ENCODE data around the gene LCN10.
"Not testable (repeated sequence)": the region's sequence is repeated elsewhere in the genome, so short reads cannot be mapped to it uniquely, and the experiment has no call there.

The LCN10 gene

DNA sequence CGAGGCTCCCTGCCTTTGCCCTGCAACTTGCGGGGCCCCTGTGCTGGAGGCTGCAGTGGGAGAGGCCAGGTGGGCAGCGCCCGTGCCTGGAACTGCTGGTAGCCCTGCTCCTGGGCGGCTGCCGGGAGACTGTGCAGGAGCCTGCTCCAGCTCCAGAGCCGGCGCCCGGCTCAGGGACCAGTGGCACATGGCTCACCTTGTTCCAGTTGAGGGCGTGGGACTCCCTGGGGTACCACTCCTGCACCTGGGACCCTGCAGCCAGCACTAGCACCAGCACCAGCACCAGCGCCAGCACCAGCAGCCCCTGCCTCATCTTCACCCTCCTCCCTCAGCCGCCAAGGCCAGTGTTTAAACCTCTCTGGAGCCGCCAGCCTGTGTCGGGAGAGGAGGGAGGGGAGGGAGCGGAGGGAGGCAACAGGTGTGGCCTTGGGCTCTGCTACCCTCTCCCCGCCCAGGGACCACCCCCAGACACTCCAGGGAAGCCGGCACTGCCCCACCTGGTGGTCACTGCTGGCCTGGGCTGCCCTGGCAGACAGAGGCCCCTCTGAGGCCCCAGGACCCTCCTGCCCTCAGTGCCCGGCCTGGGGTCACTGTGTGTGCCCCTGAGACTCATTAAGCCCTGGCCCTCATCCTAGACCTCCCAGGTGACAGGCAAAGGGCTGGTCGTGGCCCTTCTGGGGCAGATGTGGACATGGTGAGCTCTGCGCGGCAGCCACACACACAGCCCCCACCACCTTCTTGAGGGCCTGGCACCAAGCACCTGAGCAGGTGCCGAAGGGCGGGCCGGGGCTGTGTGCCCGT is at the start of gene LCN10:
TSS of gene LCN10 (minus strand) at position 350 of the 801 bp plus-strand sequence. CDS start at position 313, 37 bp downstream.
- peak; percentile 31 for DNase-seq

DNA sequence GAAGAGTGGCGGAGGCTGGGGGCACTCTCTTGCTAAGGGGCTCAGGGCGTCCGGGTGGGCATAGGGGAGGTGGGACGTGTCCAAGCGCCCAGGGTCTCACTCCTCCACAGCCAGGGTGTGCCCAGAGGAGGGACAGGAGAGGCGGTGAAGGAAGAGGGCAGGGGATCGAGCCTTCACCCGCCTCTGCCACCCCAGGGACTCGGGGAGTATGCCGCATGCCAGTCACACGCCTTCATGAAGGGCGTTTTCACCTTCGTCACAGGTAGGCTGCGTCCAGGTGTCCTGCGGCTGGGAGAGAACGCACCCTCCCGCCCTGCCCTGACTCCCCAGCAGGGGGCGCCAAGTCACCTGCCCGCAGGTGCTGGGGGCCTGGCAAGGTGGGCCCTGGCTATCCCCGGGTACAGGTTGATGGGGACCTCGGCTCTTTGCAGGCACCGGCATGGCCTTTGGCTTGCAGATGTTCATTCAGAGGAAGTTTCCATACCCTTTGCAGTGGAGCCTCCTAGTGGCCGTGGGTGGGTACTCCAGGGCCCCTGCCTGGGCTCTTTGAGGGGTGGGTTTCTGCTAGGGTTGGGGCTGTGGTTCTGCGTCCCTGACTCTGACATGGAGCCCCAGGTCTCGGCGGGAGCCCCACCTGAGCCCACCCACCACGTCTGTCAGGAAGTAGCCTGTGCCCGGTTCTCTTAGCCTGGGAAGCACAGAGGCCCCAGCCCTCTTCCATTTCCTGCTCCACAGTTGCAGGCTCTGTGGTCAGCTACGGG is 49.0 kb upstream of the LCN10 start:
- DNase-seq, result peak; percentile 70

DNA sequence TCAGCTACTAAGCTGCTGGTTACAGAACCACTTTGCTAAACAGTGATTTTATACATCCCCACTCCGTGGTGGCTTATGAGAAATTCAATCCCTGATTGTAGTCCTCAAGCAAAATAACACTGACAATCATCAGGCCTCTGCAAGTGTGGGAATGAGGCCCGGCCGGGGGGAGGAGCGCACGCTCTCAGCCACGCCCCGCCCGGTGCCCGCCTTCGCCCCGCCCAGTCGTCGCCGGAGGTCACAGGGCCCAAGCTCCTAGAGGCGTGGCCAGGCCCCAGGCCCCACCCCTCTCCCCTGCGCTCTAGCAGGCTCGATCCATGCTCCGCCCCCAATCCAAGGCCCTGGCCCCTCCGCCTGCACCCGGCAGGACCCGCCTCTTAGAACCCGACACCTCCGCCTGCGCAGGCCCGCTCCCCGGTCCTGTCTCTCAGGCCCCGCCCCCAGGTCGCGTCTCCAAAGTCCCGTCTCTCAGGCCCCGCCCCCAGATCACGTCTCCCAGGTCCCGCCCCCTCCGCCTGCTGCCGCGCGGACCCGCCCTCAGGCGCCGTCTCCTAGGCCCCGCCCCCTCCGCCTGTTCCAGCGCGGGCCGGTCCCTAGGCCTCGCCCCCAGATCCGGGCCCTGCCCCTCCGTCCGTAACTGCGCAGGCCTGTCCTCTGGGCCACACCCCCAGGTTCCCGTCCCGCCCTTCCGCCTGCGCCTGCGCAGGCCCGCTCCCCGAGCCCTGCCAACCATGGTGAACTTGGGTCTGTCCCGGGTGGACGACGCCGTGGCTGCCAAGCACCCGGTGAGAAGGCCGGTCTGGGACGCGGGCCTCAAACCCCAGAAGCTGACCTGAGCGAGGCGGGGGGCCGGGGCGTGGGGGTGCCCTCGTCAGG is 48.1 kb upstream of the LCN10 start, which contains the start of gene TMEM141:
TSS of gene TMEM141 (plus strand) at position 705 of the 876 bp plus-strand sequence. CDS start at position 732, 27 bp downstream.
- peak; percentile 100 for DNase-seq

DNA sequence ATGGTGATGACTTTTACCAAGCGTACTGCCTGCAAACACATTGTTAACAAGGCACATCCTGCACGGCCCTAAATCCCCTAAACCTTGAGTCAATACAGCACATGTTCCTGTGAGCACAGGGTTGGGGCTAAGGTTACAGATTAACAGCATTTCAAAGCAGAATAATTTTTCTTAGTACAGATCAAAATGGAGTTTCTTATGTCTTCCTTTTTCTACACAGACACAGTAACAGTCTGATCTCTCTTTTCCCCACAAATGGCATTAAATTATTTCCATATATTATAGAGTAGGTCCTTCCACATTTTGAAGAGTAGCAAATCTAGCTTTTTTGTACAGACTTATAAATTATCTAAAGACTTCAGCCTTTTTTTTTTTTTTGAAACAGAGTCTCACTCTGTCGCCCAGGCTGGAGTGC is 46.8 kb upstream of the LCN10 start:
- no peak for DNase-seq

GRCh38 chr9:136788644-136789522 is 46.1 kb upstream of the LCN10 start:
- peak; percentile 23 for DNase-seq

DNA sequence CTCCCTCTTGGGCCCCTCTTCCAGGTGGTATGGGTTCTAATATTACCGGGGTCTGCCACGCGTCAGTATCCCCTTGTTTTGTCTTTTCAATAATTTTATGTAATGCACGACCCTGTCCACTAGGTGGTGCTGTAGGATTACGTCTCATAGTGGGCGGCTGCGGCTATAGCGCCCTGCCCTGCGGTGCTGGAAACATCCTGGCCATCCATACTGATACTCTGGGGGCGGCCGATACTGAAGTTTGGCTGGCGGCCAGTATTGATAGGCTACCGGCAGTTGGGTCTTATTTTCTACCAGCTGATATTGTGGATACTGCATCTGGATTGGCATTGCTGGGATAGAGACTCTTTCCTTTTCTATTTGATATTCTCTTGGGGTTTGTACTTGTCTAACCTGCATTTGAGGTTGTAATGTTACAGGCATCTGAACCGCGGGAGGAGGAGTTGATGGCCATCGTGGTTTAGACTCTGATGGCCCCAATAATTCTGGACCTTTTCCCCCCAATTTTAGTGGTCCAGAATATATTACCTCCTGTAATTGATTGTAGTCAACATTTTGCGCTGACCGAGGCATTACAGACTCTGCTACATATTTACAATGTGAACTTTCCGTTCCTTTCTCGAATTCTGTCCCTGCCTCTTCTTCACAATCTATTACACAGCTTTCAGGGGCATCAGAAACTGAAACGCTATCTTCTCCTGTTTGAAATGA is 45.1 kb upstream of the LCN10 start:
- DNase-seq, result peak; percentile 63

DNA sequence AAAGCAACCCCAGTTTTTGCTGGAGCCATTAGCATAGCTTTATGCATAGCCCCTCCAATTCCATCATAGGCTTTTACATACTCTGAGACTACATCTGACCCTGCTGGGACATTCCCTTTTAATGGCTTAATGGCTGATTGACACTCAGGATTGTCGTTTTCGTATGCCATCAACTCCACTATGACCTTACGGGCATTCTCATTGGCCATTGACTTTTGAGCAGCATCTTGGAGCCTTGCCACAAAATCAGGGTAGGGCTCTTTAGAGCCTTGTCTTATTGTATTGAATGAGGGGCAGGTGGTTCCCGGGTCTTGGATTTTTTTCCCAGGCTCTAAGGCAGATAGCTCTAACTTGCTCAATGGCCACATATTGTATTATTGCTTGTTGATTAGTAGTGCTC is 44.2 kb upstream of the LCN10 start:
- DNase-seq, result not testable (repeated sequence)

- DNase-seq, result no peak
Measured at GRCh38 chr9:136786451-136786850, 43.7 kb upstream of the LCN10 start.

DNA sequence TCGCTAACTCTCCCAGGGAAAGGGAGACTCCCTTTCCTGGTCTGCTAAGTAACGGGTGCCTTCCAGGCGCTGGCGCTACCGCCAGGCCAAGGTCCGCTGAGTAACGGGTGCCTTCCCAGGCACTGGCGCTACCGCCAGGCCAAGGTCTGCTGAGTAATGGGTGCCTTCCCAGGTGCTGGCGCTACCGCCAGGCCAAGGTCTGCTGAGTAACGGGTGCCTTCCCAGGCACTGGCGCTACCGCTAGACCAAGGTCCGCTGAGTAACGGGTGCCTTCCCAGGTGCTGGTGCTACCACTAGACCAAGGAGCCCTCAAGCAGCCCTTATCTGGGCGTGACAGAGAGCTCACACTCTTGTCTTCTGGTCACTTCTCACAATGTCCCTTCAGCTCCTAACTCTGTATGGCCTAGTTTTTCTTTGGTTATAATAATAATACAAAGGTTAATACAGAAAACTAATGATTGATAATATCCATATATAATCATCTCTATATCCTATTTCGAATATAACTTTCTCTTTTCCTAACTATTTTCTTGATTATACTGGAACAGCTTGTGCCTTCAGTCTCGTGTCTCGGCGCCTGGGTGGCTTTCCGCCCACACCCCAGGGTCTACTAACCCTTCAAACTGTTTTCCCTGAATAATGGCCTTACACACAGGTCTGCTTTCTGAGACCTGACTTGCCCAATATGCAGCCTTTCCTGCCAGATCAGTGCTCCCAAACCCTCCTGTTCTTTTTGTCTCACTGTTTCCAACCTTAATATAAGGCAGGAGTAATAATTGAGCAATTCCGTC is 43.0 kb upstream of the LCN10 start:
- not testable (repeated sequence) for DNase-seq

DNA sequence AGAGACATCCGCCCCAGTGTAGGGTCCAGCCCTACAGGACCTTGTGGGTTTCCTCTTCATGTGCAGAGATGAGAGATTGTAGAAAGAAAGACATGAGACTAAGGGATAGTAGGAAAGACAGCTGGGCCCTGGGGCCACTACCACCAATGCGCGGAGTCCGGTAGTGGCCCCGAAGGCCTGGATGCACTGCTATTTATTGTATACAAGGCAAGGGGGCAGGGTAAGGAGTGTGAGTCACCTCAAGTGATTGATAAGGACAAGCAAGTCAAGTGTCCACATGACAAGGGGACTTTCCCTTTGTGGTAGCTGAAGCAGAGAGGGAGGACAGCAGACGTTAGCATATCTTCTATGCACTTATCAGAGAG is 42.2 kb upstream of the LCN10 start:
- DNase-seq, result no peak

DNA sequence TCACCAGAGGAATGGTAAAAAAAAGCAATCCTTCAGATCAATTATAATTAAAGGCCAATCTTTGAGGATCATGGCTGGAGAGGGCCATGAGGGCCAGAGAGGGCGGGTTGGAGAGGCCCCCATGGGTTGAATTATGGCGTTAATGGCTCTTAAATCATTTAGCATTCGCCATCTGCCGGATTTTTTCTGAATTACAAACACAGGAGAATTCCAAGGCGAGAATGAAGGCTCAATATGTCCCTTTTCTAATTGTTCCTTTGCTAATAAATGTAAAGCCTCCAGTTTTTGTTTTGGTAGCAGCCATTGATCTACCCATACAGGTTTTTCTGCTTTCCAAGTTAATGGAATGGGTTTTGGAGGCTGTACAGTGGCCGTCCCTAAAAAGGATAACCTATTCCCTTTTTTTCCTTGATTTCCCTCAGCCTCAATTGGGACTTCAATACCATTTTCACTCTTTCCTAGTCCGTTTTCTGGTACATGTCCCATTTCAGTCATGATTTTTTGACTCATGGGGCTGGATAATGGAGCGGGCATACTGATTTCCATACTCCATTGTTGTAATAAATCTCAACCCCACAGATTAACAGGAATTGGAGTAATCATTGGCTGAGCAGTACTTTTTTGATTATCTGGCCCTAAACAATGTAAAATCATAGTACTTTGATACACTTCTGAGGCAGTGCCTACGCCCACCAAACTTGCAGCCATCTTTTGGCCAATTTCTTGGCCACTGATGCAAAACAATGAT is 41.7 kb upstream of the LCN10 start:
- peak; percentile 11 for DNase-seq

DNA sequence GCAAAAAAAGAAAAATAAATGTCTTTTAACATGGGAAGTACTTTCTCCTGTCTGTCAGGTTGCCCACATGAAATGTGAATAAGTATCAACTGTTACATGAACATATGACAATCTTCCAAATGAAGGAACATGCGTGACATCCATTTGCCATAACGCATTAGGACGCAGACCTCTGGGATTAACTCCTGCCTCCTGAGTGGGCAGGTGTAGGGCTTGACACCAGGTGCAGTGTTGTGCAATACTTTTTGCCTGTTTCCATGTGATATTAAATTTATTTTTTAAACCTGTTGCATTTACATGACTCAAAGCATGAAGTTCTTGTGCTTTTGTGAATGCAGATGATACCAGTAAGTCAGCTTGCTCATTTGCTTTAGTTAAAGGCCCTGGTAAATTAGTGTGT is 39.7 kb upstream of the LCN10 start:
- DNase-seq, result no peak

GRCh38 chr9:136779808-136780207 is 37.1 kb upstream of the LCN10 start:
- no peak for DNase-seq

DNA sequence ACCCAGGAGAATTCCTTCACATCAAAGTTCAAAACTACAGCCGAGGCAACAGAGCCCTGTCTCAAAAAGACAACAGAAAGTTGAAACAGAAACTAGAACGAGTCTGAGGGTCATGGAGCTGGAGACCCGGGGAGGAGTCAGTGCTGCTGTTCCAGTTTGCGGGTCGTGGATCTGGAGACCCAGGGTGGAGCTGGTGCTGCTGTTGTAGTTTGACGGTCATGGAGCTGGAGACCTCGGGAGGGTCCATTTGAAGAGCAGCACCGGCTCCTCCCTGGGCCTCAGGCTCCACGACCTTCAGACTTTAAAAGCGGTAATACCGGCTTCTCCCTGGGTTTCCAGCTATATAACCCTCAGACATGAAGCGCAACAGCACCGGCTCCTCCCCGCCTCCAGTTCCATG is 34.6 kb upstream of the LCN10 start:
- DNase-seq, result no peak

GRCh38 chr9:136776947-136777346 is 34.2 kb upstream of the LCN10 start:
- DNase-seq, result no peak

- no peak for DNase-seq
Measured at GRCh38 chr9:136775191-136775590, 32.5 kb upstream of the LCN10 start.

DNA sequence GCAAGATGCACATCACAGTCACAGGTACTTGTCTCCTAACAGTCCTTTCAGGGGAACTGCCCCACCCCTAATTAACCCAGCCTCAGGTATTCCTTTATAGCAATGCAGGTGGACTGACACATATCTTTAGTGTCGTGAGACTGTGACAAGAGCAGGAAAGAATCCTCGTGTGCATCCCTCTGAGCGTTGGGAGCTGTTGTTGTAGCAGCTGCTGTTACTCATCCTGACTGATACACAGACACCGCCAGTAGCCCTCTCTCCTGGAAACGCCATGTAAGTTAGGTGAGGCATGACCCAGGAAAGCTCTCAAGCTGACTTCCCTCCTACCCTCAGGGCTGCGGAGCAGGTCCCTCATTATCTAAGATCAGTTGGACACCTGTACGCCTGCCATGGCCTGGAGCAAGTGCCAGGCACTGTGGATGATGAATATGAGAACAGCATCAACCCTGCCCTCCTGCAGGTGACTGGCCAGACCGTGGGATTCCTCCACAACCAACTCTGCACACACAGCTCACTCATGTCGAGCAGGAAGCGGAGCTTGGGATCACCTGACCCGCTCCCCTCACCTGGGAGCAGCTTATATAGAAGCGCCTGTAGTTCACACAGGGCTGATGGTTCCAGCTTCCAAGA is 31.8 kb upstream of the LCN10 start:
- DNase-seq, result no peak

DNA sequence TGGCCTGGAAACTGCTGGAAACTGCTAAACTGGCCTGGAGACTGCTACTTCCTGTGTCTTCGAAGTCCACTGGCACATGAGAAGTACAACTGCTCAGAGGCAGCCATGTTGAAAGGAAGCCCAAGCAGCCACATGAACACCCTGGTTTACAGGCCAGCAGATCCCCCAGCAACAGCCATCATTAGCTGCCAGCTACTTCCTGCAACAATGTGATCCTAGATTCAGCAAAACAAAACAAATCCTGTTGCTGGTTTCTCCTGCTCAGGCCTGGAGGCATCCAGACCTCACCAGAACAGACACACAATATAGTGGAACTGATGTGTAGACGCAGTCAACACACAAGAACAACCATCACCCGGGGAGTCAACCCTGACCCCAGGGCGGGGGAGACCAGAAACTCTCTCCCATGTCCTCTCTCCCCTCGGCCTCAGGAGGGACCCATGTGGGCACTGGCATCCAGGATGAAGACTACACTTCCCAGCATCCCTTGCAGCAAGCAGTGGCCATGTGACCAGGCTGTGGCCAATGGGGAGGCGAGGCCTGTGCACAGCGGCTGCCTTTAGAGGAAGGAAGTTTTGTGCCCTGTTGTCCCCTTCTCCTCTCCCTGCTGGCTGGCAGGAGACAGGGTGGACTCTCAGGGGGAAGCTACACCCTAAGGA is 30.8 kb upstream of the LCN10 start:
- DNase-seq, result no peak

All from left hindlimb (tissue), 1 donor.